ENCODE results near the gene MYOG. TPM values are rescaled to one million over a fixed set of nuclear protein-coding genes. Genes with fewer than 3 reads are reported as not detected.

The MYOG gene
- total RNA-seq, 1 donor from 2014 or later, result not detected

DNA sequence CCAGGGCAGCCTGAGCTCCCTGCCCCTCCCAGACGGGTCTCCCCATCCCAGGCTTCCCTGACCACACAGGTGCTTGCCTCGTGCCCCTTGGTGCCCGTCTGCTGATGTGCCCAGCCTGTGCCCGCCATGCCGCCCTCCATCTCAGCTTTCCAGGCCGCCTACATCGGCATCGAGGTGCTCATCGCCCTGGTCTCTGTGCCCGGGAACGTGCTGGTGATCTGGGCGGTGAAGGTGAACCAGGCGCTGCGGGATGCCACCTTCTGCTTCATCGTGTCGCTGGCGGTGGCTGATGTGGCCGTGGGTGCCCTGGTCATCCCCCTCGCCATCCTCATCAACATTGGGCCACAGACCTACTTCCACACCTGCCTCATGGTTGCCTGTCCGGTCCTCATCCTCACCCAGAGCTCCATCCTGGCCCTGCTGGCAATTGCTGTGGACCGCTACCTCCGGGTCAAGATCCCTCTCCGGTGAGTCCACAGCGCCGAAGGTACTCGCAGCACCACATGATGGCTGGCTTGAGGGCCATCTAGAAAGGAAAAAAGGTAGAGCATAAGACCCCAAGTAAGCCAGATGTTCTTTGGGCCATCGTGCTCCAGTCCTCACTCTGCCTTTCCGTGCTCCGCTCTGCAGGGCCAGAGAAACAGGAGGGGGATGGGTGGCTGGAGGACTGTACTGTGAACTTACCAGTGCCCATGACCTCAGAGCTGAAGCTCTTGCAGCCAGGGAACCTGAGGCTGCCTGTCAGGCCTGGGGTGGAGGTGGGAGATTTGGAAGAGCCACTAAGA, 43.1 kb upstream of the MYOG start:
- H3K27me3 ChIP-seq (ENCODE audit: control insufficient read depth, insufficient read depth, low read length), result peaks cover 15% of the 10 kb centered on the region

DNA sequence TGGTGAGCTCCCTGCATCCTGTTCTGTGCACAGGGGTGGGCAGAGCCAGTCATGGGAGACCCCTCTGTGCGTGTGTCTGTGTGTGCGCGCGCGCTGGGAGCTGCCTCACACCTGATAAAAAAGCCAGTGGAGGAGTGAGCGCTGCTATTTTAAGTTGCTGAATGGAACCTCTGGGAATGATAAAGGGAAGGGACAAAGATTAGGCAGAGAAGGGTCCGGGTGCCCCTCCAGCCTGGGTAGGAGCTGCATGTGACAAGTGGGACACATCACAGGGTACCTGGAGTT, 42.6 kb upstream of the MYOG start:
- FAIRE-seq (no peak), DNase-seq (ENCODE audit: low read depth) (no peak)
- no peak overlapping the region for H3K4me3 ChIP-seq (ENCODE audit: low read depth, low read length)
- H3K36me3 ChIP-seq (ENCODE audit: control insufficient read depth, insufficient read depth, low read length), result no peaks in the 10 kb centered on the region
- H3K27me3 ChIP-seq (ENCODE audit: control insufficient read depth, insufficient read depth, low read length), result peaks cover 17% of the 10 kb centered on the region
- TF ChIP-seq, protein P1, sequence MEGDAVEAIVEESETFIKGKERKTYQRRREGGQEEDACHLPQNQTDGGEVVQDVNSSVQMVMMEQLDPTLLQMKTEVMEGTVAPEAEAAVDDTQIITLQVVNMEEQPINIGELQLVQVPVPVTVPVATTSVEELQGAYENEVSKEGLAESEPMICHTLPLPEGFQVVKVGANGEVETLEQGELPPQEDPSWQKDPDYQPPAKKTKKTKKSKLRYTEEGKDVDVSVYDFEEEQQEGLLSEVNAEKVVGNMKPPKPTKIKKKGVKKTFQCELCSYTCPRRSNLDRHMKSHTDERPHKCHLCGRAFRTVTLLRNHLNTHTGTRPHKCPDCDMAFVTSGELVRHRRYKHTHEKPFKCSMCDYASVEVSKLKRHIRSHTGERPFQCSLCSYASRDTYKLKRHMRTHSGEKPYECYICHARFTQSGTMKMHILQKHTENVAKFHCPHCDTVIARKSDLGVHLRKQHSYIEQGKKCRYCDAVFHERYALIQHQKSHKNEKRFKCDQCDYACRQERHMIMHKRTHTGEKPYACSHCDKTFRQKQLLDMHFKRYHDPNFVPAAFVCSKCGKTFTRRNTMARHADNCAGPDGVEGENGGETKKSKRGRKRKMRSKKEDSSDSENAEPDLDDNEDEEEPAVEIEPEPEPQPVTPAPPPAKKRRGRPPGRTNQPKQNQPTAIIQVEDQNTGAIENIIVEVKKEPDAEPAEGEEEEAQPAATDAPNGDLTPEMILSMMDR (IDR thresholded peaks at IDR 0.05; ENCODE audit: insufficient read depth, low read length, severe bottlenecking), result no peak

More for the DNA sequence above, 43.1 kb upstream of the MYOG start:
- no peak overlapping the region for H3K4me3 ChIP-seq (ENCODE audit: low read depth, low read length)
- DNase-seq (ENCODE audit: low read depth) (no peak), FAIRE-seq (peak; percentile 7)
- no peaks in the 10 kb centered on the region for H3K36me3 ChIP-seq (ENCODE audit: control insufficient read depth, insufficient read depth, low read length)
- TF ChIP-seq, protein P1 (IDR thresholded peaks at IDR 0.05; ENCODE audit: insufficient read depth, low read length, severe bottlenecking), result no peak

DNA sequence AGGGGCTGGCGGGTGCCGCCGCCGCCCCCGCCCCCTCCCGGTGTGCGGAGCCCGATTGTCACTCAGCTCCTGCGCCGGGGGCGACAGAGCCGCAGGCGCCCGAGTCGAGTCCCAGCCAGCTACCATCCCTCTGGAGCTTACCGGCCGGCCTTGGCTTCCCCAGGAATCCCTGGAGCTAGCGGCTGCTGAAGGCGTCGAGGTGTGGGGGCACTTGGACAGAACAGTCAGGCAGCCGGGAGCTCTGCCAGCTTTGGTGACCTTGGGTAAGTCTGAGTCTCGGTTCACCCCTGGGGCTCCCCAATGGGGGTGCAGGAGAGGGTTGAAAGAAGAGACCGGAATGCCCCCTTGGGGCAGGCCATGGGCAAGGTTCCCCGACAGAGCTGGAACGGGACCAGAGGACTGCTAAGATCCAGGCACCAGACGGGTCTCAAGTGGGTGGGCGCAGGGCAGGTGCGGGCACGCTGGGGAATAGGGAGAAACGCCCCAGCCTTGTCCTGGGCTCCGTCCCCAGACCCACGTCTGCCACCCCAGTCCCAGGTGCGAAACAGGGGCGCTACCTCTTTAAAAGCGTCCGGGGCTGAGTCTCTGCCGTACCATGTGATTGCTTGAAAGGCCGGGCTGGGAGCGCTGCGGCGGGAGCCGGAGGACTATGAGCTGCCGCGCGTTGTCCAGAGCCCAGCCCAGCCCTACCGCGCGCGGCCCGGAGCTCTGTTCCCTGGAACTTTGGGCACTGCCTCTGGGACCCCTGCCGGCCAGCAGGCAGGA, 42.0 kb upstream of the MYOG start, which contains the start of gene ADORA1:
ADORA1 (plus strand) TSS at position 61 of the 765 bp plus-strand sequence. CDS start 1,116 bp downstream, outside the sequence.
- no peak for FAIRE-seq
- Histone ChIP-seq H3K36me3 (ENCODE audit: control insufficient read depth, insufficient read depth, low read length) (no peaks in the 10 kb centered on the region), H3K27me3 (ENCODE audit: control insufficient read depth, insufficient read depth, low read length) (peaks cover 17% of the 10 kb centered on the region), H3K4me3 (ENCODE audit: low read depth, low read length) (peak within 1 kb of the TSS; percentile 16)
- TF ChIP-seq, protein P1 (IDR thresholded peaks at IDR 0.05; ENCODE audit: insufficient read depth, low read length, severe bottlenecking), result no peak
- peak; percentile 25 for DNase-seq (ENCODE audit: low read depth)

DNA sequence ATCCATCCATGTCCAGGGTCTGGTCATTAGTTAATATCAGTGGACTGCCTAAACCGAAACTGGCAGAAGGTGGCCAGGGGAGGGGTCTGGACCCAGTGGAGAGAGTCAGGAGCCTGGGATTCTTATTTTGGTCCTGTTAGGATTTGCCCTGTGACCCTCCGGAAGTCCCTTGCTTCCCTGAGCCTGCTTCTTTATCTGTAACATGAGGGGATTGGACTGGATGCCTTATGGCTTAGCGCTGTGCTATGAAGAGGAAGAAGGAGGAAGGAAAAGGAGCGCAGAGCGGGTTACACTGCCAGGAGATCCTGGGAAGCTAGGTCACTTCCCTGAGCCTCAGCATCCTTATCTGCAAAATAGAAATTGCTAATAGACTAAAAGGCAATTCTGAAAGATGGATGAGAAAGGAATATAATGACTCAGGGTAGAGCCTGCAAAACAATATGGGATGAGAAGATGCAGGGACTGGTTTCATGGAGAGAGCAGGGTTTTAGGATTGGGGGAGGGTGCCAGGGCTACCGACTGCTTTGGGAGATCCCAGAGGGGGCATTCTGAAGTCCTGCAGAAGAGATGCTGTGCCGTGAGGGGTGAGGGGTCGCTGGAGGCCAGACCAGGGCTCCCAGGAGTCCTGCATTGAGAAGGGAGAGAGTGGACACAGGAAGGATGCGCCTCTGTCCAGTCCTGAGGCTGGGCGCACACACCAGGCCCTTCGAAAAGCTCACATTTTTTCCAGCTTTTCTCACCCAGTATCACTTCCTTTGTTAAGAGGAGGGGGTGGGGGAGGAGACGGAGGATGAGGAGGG, 41.3 kb upstream of the MYOG start:
- peaks cover 18% of the 10 kb centered on the region for H3K27me3 ChIP-seq (ENCODE audit: control insufficient read depth, insufficient read depth, low read length)
- TF ChIP-seq, protein P1 (IDR thresholded peaks at IDR 0.05; ENCODE audit: insufficient read depth, low read length, severe bottlenecking), result no peak
- no peaks in the 10 kb centered on the region for H3K36me3 ChIP-seq (ENCODE audit: control insufficient read depth, insufficient read depth, low read length)
- FAIRE-seq (no peak), DNase-seq (ENCODE audit: low read depth) (no peak)
- no peak overlapping the region for H3K4me3 ChIP-seq (ENCODE audit: low read depth, low read length)

DNA sequence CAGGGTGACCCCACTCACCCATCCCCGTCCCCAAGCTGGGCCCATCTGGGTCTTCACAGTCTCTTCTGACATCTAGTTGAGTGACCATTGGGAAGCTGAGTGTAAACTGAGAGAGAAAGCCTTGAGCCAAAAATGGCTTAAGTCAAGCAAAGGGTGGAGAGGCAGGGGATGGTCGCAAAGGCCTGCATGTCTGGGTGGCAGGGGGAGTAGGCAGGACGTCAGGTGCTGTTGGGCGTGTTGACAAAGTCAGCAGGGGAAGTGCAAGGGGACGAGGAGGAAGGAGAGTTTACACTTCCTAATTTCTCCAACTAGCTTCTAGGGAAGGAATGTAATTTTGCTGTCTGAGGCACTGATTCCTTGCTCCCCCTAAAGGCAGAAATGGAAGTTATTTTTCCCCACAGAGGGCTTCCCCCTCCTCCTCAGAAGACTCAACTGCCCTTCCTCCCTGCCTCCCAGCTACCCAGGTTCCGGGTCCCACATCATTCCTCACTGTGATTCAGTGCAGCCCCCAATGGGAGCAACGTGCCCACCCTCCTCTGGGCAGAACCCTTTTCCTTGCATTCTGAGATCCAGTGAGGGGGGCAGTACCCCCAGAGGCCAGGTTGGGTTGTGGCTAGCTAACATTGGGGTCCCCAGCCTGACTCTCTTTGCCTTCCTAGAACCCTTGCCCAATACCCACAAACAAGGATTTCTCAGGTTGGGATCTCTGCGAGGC, 40.5 kb upstream of the MYOG start:
- H3K4me3 ChIP-seq (ENCODE audit: low read depth, low read length), result no peak overlapping the region
- peak; percentile 15 for DNase-seq (ENCODE audit: low read depth)

More for the DNA sequence above, 40.5 kb upstream of the MYOG start:
- no peaks in the 10 kb centered on the region for H3K36me3 ChIP-seq (ENCODE audit: control insufficient read depth, insufficient read depth, low read length)
- FAIRE-seq, result no peak
- H3K27me3 ChIP-seq (ENCODE audit: control insufficient read depth, insufficient read depth, low read length), result peaks cover 19% of the 10 kb centered on the region
- TF ChIP-seq, protein P1 (IDR thresholded peaks at IDR 0.05; ENCODE audit: insufficient read depth, low read length, severe bottlenecking), result peak; percentile 44
